ENCODE data around the gene PPP1R8. TPM values are rescaled to one million over a fixed set of nuclear protein-coding genes. Genes with fewer than 3 reads are reported as not detected.
"Not testable (repeated sequence)": the region's sequence is repeated elsewhere in the genome, so short reads cannot be mapped to it uniquely, and the experiment has no call there.

Gene PPP1R8
- total and polyA plus RNA-seq, 7 donors, result 18.5 to 46.1 (median 25.7) TPM

- Histone ChIP-seq H3K4me1 (peaks cover 33% of the 10 kb centered on the region), H3K9me3 (no peaks in the 10 kb centered on the region), H3K4me3 (no peak overlapping the region), H3K27me3 (ENCODE audit: insufficient read depth in 3 of 3, low read length in 2 of 3) (no peaks in the 10 kb centered on the region), H3K27ac (peak overlapping the region; percentile 75), H3K36me3 (ENCODE audit: insufficient read depth in 1 of 2, low read depth in 1 of 2) (peaks cover 0 to 28% of the 10 kb centered on the region in 2 donors)
- ATAC-seq (peak in 1 of 4 donors; percentile 25), DNase-seq (no peak)
- intact Hi-C loops (cut with DNase I), result no loop called here
- no peak for TF ChIP-seq CTCF (IDR thresholded peaks at IDR 0.05)
These were observed 42.7 kb upstream of the PPP1R8 start for GRCh38 chr1:27787895-27788294.

DNA sequence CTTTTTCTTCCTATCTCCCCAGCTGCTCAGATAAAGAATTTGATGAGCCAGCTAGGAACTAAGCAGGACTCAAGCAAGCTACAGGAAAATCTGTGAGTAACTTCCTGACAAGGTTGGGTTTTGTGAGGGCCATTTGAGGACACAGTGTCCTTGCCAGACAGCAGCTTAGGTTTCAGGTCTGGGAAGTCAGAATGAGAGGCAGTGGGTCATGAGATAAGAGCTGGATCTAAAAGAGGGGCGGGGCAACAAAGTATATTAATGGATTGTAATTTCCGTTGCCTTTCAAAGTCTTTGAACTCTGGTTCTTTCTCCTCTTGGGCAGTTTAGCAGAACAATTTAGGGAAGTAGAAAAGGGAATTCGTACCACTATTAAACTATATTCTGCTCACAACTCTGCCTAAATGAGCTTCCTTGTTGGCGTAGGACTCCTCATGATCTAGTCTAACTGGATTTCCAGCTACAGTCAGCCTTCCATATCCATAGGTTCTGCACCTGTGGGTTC is 41.0 kb upstream of the PPP1R8 start:
- Histone ChIP-seq H3K27me3 (ENCODE audit: insufficient read depth in 3 of 3, low read length in 2 of 3) (no peaks in the 10 kb centered on the region), H3K27ac (peak overlapping the region; percentile 75), H3K36me3 (ENCODE audit: insufficient read depth in 1 of 2, low read depth in 1 of 2) (peaks cover 7 to 45% of the 10 kb centered on the region in 2 donors), H3K4me1 (peaks cover 33% of the 10 kb centered on the region), H3K9me3 (no peaks in the 10 kb centered on the region), H3K4me3 (no peak overlapping the region)
- DNase-seq (peak; percentile 42 to 62), ATAC-seq (peak; percentile 94 to 99 (median 96))
- intact Hi-C loops (cut with DNase I), result no loop called here
- no peak for TF ChIP-seq CTCF (IDR thresholded peaks at IDR 0.05)
- WGBS, 3 donors, result 38 to 56% (median 49%) methylated on average over 4 of the region's 4 CpGs

DNA sequence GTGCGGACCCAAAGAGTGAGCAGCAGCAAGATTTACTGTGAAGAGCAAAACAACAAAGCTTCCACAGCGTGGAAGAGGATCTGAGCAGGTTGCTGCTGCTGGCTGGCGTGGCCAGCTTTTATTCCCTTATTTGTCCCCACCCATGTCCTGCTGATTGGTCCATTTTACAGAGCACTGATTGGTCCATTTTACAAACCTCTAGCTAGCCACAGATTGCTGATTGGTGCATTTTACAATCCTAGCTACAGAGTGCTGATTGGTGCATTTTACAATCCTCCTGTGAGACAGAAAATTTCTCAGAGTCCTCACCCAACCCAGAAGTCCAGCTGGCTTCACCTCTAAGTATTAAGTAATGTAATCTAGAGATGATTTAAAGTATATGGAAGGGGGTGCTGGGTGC is 40.3 kb upstream of the PPP1R8 start:
- intact Hi-C loops (cut with DNase I), result not testable (repeated sequence)

GRCh38 chr1:27795601-27796000 is 35.0 kb upstream of the PPP1R8 start:
- no peak overlapping the region for H3K27ac ChIP-seq
- no peak for ATAC-seq
- no peaks in the 10 kb centered on the region for H3K4me1 ChIP-seq
- no peaks in the 10 kb centered on the region for H3K27me3 ChIP-seq (ENCODE audit: insufficient read depth in 3 of 3, low read length in 2 of 3)
- H3K36me3 ChIP-seq (ENCODE audit: insufficient read depth in 1 of 2, low read depth in 1 of 2), result peaks cover 9 to 94% of the 10 kb centered on the region in 2 donors
- no peak for TF ChIP-seq CTCF (IDR thresholded peaks at IDR 0.05)
- DNase-seq, result no peak
- H3K9me3 ChIP-seq, result no peaks in the 10 kb centered on the region
- H3K4me3 ChIP-seq, result no peak overlapping the region
- 72 to 100% (median 77%) methylated on average over 1 of the region's 1 CpG for WGBS, 3 donors
- intact Hi-C loops (cut with DNase I), result no loop called here

More for the DNA sequence above, 40.3 kb upstream of the PPP1R8 start:
- not testable (repeated sequence) for H3K27me3 ChIP-seq (ENCODE audit: insufficient read depth in 3 of 3, low read length in 2 of 3); DNase-seq; H3K9me3 ChIP-seq; ATAC-seq; H3K4me3 ChIP-seq
- WGBS, 3 donors, result 91 to 98% (median 98%) methylated on average over 3 of the region's 3 CpGs
- peak overlapping the region; percentile 75 for H3K27ac ChIP-seq
- H3K4me1 ChIP-seq, result peaks cover 33% of the 10 kb centered on the region
- peaks cover 7 to 52% of the 10 kb centered on the region in 2 donors for H3K36me3 ChIP-seq (ENCODE audit: insufficient read depth in 1 of 2, low read depth in 1 of 2)

DNA sequence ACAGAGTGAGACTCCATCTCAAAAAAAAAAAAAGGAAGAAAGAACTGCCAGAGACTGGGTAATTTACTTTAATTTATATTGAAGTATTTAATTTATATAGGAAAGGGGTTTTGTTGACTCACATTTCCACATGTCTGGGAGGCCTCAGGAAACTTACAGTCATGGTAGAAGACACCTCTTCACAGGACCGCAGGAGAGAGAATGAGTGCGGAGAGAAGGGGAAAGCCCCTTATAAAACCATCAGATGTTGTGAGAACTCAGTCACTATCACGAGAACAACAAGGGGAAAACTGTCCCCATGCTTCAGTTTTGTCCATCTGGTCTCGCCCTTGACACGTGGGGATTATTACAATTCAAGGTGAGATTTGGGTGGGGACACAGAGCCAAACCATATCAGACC is 25.8 kb upstream of the PPP1R8 start:
- no peaks in the 10 kb centered on the region for H3K9me3 ChIP-seq
- WGBS, 3 donors, result 88 to 90% (median 88%) methylated on average over 5 of the region's 5 CpGs
- no peak overlapping the region for H3K4me3 ChIP-seq
- TF ChIP-seq CTCF (IDR thresholded peaks at IDR 0.05), result no peak
- no peaks in the 10 kb centered on the region for H3K27me3 ChIP-seq (ENCODE audit: insufficient read depth in 3 of 3, low read length in 2 of 3)
- no peaks in the 10 kb centered on the region for H3K4me1 ChIP-seq
- DNase-seq, result no peak
- peaks cover 3 to 78% of the 10 kb centered on the region in 2 donors for H3K36me3 ChIP-seq (ENCODE audit: insufficient read depth in 1 of 2, low read depth in 1 of 2)
- no peak for ATAC-seq
- no peak overlapping the region for H3K27ac ChIP-seq
- intact Hi-C loops (cut with DNase I), result no loop called here
